BJ (cell line): ENCODE results near the gene PACRG. TPM values are rescaled to one million over a fixed set of nuclear protein-coding genes. Genes with fewer than 3 reads are reported as not detected.

ENCODE experiments used
- CTCF ChIA-PET: fragments of 350-600 bp; formaldehyde crosslinking; extraction: SDS; loops from one replicate; lab custom pipeline; 2021; ENCODE audit warnings: antibody characterized with exemption, inconsistent platforms; lab: Yijun Ruan, JAX
- POLR2A ChIA-PET: fragments of 300-600 bp; sonication (Branson Sonifier 250); formaldehyde crosslinking; extraction: SDS; loops from one replicate; lab custom pipeline; 2021; ENCODE audit warnings: antibody characterized with exemption; lab: Charles Lee
- DNase-seq: peaks from one replicate; pipeline ENCODE4 v3.0.0-alpha.2; 2011; ENCODE audit warnings: low read depth
- H3K27me3 ChIP-seq: 2 replicates; pipeline ENCODE4 v1.6.0; 2011; ENCODE audit warnings: low read length; ENCODE audit not compliant: control insufficient read depth, insufficient read depth
- H3K36me3 ChIP-seq: 2 replicates; pipeline ENCODE4 v1.5.1; 2011; ENCODE audit warnings: low read length; ENCODE audit not compliant: control insufficient read depth, insufficient read depth
- H3K4me3 ChIP-seq: 2 replicates; pipeline ENCODE4 v1.5.1; 2011; ENCODE audit warnings: low read depth, mild to moderate bottlenecking, control low read depth, low read length
- polyA plus RNA-seq: library from polyadenylated mRNA; depleted of rRNA; stranded (reverse); fragments of >200 nt; gene quantifications from 2 replicates; pipeline ENCODE4 v1.2.3, GENCODE V29; 2011
- TF ChIP-seq, protein P1 (sequence below): IDR thresholded peaks from 2 replicates; pipeline ENCODE4 v1.5.1; 2011; ENCODE audit warnings: low read depth, mild to moderate bottlenecking, control low read depth, inconsistent platforms, low read length, moderate library complexity; ENCODE audit not compliant: insufficient read depth

PACRG gene
- polyA plus RNA-seq, 1 experiment: 0.20 TPM

DNA sequence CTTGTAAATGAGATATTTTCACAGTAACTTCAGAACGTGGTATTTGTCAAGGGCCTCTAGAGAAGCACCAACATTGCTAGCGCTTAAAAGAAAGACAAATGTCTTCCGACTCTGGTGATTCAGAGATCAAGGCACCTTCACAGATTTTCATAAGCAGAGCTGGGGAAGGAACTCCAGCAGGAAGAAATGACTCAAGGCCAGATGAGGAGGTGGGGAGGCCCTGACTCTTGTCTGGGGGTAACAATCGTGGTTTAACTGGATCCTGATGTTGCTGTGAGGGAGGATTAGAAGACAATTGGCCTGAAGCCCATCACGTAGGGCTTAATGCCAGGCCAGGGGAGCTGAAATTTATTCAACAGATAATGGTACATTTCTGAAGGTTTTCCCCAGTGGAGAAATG lies 563.8 kb downstream of the PACRG start:
- ChIA-PET CTCF (interaction anchor here (1.0 kb wide), 1 partner anchor 383 kb away, joined by 4 read pairs; no protein-coding TSS in a partner anchor), POLR2A (no interaction called here)
- TF ChIP-seq, protein P1, sequence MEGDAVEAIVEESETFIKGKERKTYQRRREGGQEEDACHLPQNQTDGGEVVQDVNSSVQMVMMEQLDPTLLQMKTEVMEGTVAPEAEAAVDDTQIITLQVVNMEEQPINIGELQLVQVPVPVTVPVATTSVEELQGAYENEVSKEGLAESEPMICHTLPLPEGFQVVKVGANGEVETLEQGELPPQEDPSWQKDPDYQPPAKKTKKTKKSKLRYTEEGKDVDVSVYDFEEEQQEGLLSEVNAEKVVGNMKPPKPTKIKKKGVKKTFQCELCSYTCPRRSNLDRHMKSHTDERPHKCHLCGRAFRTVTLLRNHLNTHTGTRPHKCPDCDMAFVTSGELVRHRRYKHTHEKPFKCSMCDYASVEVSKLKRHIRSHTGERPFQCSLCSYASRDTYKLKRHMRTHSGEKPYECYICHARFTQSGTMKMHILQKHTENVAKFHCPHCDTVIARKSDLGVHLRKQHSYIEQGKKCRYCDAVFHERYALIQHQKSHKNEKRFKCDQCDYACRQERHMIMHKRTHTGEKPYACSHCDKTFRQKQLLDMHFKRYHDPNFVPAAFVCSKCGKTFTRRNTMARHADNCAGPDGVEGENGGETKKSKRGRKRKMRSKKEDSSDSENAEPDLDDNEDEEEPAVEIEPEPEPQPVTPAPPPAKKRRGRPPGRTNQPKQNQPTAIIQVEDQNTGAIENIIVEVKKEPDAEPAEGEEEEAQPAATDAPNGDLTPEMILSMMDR: no peak
- H3K27me3 ChIP-seq: no peaks in the 10 kb centered on the region
- no peak overlapping the region for H3K4me3 ChIP-seq
- no peak for DNase-seq
- no peaks in the 10 kb centered on the region for H3K36me3 ChIP-seq

DNA sequence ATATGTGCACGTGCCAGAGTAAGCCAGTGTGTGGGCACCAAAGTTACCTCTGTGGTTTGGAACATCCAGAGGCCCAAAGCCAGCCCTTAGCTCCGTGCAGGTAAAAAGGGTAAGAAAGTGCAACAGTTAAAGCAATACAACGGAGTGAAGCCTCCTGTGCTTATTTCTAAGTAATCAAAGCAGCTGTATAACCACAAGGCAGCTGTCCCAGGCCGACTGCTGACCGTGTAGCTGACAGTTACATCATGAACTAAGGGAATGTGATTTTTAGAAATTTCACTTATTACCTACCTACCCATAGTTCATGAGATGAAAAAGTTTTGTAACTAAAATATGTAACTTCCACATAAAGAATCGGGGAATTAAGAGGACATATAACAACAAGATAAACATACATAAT lies 565.5 kb downstream of the PACRG start:
- TF ChIP-seq, protein P1: no peak
- ChIA-PET CTCF (no interaction called here), POLR2A (no interaction called here)
- Histone ChIP-seq H3K36me3 (no peaks in the 10 kb centered on the region), H3K27me3 (no peaks in the 10 kb centered on the region), H3K4me3 (no peak overlapping the region)
- DNase-seq: no peak

DNA sequence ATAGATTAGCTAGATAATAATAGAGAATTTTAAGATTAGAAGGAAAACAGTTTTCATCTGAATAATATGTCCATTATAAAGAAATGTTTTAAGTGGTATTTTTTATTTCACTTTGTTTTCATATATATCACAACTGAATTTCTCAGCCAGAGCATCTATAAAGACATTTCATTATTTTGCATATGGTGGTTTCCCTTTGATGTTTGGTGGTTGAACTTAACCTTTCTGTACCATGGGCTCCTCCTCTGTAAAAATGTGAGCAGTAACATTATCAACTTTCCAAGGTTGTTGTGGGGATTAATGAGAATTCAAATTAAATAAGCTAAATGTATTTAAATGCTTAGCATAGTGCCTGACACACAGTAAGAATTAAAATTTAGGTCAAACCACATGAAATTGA lies 567.0 kb downstream of the PACRG start:
- no peak overlapping the region for H3K4me3 ChIP-seq
- no peaks in the 10 kb centered on the region for H3K36me3 ChIP-seq
- TF ChIP-seq, protein P1: no peak
- CTCF ChIA-PET: no interaction called here
- no peaks in the 10 kb centered on the region for H3K27me3 ChIP-seq
- no peak for DNase-seq
- POLR2A ChIA-PET: no interaction called here

DNA sequence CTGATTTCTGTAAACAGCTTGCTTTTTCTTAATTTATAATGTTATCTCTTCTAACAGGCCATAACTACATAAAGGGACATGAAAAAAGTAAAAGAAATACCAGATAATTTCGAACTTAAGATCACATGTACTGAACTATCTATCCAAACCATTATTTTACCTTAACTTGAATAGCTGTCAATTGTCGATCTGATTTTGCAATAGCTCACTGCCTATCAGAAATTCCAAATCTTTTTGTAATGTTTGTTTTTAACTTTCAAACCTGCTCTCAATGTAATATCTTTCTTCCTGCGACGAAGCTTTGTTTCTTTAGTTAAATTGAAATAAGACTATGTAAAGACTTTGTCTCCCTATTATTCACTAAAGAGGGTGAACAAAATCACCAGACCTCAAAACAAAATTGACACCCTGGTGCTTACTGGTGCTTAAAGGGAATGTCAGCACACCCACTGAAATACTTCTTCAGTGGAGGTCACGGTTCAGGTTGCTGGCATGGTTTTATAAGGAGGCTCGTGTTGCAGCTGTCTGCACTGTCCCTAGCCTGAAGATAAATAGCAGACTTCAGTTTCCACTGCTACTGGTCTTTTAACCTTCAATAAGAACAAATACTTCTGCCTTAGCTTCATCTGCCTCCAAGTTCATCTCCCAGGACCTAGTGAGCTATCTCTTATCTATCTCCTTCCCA lies 569.2 kb downstream of the PACRG start:
- POLR2A ChIA-PET: no interaction called here

DNA sequence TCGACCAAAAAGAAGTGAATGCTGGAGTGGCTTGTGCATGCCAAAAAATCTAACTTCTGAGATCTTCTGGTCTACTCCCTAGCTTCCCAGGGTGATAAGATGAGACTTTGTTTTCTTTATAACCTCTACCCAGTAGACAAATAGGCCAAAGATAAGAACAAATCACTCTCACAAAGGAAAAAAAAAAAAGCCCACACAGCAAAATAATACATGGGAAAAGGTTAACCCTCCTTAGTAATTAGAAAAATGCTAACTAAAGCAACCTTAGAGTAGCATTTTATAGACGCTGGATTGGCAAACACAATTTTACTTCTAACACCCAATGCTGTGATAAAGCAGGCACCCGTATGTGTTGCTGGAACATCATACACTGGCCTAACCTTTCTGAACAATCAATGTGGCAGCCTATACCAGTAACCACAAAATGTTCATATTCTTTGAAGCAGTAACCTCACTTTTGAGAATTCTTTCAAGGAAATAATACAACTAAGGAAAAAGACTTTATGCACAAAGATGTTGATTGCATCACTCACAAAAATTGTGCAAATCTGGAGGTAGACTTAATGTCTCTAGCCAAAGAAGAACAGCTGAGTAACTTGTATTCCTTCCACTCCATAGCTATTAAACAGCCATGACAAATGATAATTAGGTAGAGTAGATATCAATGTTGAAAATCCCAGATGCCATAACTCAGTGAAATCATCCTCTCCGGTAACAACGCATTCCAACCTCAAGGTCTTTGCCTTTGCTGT lies 570.5 kb downstream of the PACRG start:
- H3K36me3 ChIP-seq: no peaks in the 10 kb centered on the region
- H3K4me3 ChIP-seq: no peak overlapping the region
- TF ChIP-seq, protein P1: no peak
- ChIA-PET CTCF (interaction anchor here (1.2 kb wide), 1 partner anchor 17 kb away, joined by 3 read pairs; no protein-coding TSS in a partner anchor), POLR2A (no interaction called here)
- no peaks in the 10 kb centered on the region for H3K27me3 ChIP-seq
- no peak for DNase-seq

More for the DNA sequence above, 569.2 kb downstream of the PACRG start:
- CTCF ChIA-PET: no interaction called here
- TF ChIP-seq, protein P1: no peak
- H3K4me3 ChIP-seq: no peak overlapping the region
- no peaks in the 10 kb centered on the region for H3K36me3 ChIP-seq
- no peak for DNase-seq
- no peaks in the 10 kb centered on the region for H3K27me3 ChIP-seq
